HepG2 (cell line): Measurements from ENCODE around the gene PSMB11. TPM values are rescaled to one million over a fixed set of nuclear protein-coding genes. Genes with fewer than 3 reads are reported as not detected.
A peak's percentile ranks its signal among the peaks of the same experiment; 100 is the strongest.

ENCODE experiments used
- ATF7 ChIP-seq, 2 experiments: fragments of 450-650 bp in 1 of 2; sonication (generic) in 1 of 2; formaldehyde crosslinking in 1 of 2; IDR thresholded peaks; 2 replicates each; pipeline versions ENCODE4 v1.4.0 to v1.6.1; 2016 to 2020; ENCODE audit warnings: antibody characterized with exemption in 1 of 2, mild to moderate bottlenecking in 1 of 2, missing genetic modification reagents in 1 of 2
- HNRNPL ChIP-seq: fragments of 200-400 bp; formaldehyde crosslinking; IDR thresholded peaks from 2 replicates; pipeline ENCODE4 v1.6.1; 2017; ENCODE audit warnings: mild to moderate bottlenecking, low read depth, low read length
- PCBP2 ChIP-seq: fragments of 200-400 bp; formaldehyde crosslinking; optimal IDR thresholded peaks from 2 replicates; pipeline ENCODE3; 2018; ENCODE audit warnings: low read length, low read depth; ENCODE audit not compliant: poor library complexity, severe bottlenecking
- PHB2 ChIP-seq: fragments of 450-650 bp; IDR thresholded peaks from 2 replicates; pipeline ENCODE4 v1.6.1; 2018; ENCODE audit not compliant: partially characterized antibody
- POGZ ChIP-seq: sonication (generic); formaldehyde crosslinking; IDR thresholded peaks from 2 replicates; pipeline ENCODE4 v1.4.0; 2020; ENCODE audit warnings: mild to moderate bottlenecking, missing genetic modification reagents
- RFXAP ChIP-seq: sonication (generic); formaldehyde crosslinking; IDR thresholded peaks from 2 replicates; pipeline ENCODE4 v1.4.0; 2020; ENCODE audit warnings: missing genetic modification reagents, borderline replicate concordance
- TCF7L2 ChIP-seq: IDR thresholded peaks from 2 replicates; pipeline ENCODE4 v1.6.1; 2011; ENCODE audit warnings: mild to moderate bottlenecking, low read depth, low read length, moderate library complexity
- ZNF761 ChIP-seq: sonication (generic); formaldehyde crosslinking; conservative IDR thresholded peaks from 2 replicates; pipeline ENCODE4 v1.4.0; 2020; ENCODE audit warnings: mild to moderate bottlenecking, missing genetic modification reagents
- ZNF768 ChIP-seq: sonication (generic); formaldehyde crosslinking; IDR thresholded peaks from 2 replicates; pipeline ENCODE4 v1.4.0; 2020; ENCODE audit warnings: missing genetic modification reagents
- polyA plus RNA-seq, 8 experiments: library from polyadenylated mRNA; depleted of rRNA in 3 of 8; stranded (reverse) in 7 of 8; unstranded in 1 of 8; fragments of >200 nt; fragmentation: Illumina TruSeq in 4 of 8; extraction: Trizol in 4 of 8; gene quantifications; 2 replicates each; pipeline versions ENCODE4 v1.2.1 to v1.2.3, GENCODE V29; 2011 to 2016; ENCODE audit warnings: low read depth in 4 of 8, missing spikeins in 1 of 8, mixed read lengths in 1 of 8; ENCODE audit not compliant: insufficient read depth in 1 of 8
- total RNA-seq, 5 experiments: library from RNA; depleted of rRNA; stranded (reverse); fragments of >200 nt; fragmentation: Illumina TruSeq; extraction: Trizol; gene quantifications; 2 replicates each; pipeline ENCODE4 v1.2.3, GENCODE V29; 2016; ENCODE audit warnings: low read depth in 1 of 5
- TF ChIP-seq, protein P1 (sequence below), 2 experiments: sonication (generic) in 1 of 2; formaldehyde crosslinking in 1 of 2; IDR thresholded peaks; 2 replicates each; pipeline versions ENCODE4 v1.6.1 to v1.9.0; 2014 to 2022; ENCODE audit warnings: antibody characterized with exemption in 1 of 2, borderline replicate concordance in 1 of 2, inconsistent platforms in 1 of 2, low read depth in 1 of 2, missing genetic modification reagents in 1 of 2
- TF ChIP-seq, protein P2 (sequence below): sonication (generic); formaldehyde crosslinking; IDR thresholded peaks from 2 replicates; pipeline ENCODE4 v1.9.0; 2021; ENCODE audit warnings: missing genetic modification reagents, mild to moderate bottlenecking, borderline replicate concordance
- TF ChIP-seq, protein P3 (sequence below): sonication (generic); formaldehyde crosslinking; IDR thresholded peaks from 2 replicates; pipeline ENCODE4 v1.9.0; 2021; ENCODE audit warnings: missing genetic modification reagents, borderline replicate concordance

PSMB11 gene
- total and polyA plus RNA-seq, 2 of the 13 experiments (the other 11 are each of a cell fraction or from before 2014, with no cell fraction given) = not detected

DNA sequence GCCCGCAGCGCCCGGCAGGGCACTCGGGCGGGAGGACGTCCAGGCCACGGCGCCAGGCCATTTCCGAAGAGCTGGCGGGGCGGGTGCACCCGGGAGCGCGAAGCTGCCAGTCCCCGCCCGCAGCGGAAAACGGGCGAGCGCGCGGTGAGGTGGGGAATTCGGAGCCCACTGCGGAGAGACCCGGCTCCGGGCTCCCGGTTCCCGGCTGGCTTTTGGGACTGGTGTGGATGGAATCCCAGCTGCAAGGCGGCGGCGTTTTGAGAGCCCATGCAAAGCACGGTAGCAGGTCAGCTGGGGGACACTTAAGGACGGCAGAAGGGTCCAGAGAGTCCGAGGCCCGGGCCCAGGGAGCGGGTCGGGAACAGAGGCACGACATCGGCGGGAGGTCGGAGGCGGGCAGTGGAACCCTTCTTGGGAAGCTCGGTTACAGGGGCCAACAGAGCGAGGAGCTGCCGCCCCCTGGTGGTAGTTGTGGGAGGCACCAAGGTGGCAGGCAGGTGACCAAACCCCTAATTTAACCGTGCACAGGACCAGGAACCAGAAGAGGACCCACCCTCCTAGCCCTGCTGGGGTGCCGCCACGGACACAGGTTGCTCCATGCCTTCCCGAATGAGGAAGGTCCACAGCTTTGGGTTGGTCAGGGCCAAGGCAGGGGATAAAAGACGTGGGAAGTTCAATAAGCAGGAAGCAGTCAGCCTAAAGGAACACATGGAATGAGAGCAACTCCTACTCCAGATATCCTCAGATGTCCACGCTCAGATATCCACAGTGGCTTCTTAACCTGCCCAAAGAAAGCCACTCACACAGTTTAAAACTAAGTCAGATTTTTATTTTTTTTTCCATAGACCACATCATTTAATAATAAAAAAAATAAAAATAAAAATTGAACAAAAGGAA lies 16.0 kb downstream of the PSMB11 start (continued):
- TF ChIP-seq, protein P1, sequence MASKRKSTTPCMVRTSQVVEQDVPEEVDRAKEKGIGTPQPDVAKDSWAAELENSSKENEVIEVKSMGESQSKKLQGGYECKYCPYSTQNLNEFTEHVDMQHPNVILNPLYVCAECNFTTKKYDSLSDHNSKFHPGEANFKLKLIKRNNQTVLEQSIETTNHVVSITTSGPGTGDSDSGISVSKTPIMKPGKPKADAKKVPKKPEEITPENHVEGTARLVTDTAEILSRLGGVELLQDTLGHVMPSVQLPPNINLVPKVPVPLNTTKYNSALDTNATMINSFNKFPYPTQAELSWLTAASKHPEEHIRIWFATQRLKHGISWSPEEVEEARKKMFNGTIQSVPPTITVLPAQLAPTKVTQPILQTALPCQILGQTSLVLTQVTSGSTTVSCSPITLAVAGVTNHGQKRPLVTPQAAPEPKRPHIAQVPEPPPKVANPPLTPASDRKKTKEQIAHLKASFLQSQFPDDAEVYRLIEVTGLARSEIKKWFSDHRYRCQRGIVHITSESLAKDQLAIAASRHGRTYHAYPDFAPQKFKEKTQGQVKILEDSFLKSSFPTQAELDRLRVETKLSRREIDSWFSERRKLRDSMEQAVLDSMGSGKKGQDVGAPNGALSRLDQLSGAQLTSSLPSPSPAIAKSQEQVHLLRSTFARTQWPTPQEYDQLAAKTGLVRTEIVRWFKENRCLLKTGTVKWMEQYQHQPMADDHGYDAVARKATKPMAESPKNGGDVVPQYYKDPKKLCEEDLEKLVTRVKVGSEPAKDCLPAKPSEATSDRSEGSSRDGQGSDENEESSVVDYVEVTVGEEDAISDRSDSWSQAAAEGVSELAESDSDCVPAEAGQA (IDR thresholded peaks at IDR 0.05; ENCODE audit: low read depth) = peak; percentile 60; the same call in 1 of the 2 replicates
- TF ChIP-seq, protein P1 (CRISPR knock-in tag; IDR thresholded peaks at IDR 0.05; ENCODE audit: borderline replicate concordance) = no peak
- TF ChIP-seq RFXAP (peak; percentile 82; the same call in 1 of the 2 replicates), ZNF761 (peak; percentile 69; the same call in 1 of the 2 replicates), POGZ (CRISPR knock-in tag) (peak; percentile 77), ATF7 (IDR thresholded peaks at IDR 0.05) (no peak), ATF7 (CRISPR knock-in tag; IDR thresholded peaks at IDR 0.05) (peak; percentile 20; the same call in 1 of the 2 replicates), PHB2 (no peak), PCBP2 (no peak), ZNF768 (CRISPR knock-in tag) (peak; percentile 82; the same call in 1 of the 2 replicates), HNRNPL (peak; percentile 70; the same call in 1 of the 2 replicates), TCF7L2 (no peak)
- TF ChIP-seq, protein P2, sequence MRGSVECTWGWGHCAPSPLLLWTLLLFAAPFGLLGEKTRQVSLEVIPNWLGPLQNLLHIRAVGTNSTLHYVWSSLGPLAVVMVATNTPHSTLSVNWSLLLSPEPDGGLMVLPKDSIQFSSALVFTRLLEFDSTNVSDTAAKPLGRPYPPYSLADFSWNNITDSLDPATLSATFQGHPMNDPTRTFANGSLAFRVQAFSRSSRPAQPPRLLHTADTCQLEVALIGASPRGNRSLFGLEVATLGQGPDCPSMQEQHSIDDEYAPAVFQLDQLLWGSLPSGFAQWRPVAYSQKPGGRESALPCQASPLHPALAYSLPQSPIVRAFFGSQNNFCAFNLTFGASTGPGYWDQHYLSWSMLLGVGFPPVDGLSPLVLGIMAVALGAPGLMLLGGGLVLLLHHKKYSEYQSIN = no peak
- TF ChIP-seq, protein P3, sequence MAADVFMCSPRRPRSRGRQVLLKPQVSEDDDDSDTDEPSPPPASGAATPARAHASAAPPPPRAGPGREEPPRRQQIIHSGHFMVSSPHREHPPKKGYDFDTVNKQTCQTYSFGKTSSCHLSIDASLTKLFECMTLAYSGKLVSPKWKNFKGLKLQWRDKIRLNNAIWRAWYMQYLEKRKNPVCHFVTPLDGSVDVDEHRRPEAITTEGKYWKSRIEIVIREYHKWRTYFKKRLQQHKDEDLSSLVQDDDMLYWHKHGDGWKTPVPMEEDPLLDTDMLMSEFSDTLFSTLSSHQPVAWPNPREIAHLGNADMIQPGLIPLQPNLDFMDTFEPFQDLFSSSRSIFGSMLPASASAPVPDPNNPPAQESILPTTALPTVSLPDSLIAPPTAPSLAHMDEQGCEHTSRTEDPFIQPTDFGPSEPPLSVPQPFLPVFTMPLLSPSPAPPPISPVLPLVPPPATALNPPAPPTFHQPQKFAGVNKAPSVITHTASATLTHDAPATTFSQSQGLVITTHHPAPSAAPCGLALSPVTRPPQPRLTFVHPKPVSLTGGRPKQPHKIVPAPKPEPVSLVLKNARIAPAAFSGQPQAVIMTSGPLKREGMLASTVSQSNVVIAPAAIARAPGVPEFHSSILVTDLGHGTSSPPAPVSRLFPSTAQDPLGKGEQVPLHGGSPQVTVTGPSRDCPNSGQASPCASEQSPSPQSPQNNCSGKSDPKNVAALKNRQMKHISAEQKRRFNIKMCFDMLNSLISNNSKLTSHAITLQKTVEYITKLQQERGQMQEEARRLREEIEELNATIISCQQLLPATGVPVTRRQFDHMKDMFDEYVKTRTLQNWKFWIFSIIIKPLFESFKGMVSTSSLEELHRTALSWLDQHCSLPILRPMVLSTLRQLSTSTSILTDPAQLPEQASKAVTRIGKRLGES (CRISPR knock-in tag) = no peak; the same call in 1 of the 2 replicates
